ENCODE results near the gene DBT. TPM values are rescaled to one million over a fixed set of nuclear protein-coding genes. Genes with fewer than 3 reads are reported as not detected.

Gene DBT
- total and polyA plus RNA-seq, 10 of the 15 experiments (the other 5 are each of a cell fraction or from before 2014, with no cell fraction given): 2.1 to 15.9 (median 6.9) TPM

DNA sequence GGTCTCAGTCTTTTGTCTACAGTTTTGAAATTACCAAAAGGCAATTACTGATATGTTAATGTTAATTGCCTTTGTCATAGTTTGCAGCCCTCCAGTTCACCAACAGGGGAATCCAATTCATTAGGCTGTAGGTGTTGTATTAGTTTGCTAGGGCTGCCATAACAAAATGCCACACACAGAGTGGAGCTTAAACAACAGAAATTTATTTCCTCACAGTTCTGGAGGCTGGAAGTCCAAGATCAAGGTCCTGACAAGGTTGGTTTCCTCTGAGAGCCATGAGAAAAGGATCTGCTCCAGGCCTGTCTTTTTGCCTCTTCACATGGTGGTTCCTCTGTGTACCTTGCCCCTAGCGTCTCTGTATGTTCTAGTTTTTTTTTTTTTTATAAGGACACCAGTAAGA is 17.6 kb upstream of the DBT start (continued):
- TF ChIP-seq, protein P1, sequence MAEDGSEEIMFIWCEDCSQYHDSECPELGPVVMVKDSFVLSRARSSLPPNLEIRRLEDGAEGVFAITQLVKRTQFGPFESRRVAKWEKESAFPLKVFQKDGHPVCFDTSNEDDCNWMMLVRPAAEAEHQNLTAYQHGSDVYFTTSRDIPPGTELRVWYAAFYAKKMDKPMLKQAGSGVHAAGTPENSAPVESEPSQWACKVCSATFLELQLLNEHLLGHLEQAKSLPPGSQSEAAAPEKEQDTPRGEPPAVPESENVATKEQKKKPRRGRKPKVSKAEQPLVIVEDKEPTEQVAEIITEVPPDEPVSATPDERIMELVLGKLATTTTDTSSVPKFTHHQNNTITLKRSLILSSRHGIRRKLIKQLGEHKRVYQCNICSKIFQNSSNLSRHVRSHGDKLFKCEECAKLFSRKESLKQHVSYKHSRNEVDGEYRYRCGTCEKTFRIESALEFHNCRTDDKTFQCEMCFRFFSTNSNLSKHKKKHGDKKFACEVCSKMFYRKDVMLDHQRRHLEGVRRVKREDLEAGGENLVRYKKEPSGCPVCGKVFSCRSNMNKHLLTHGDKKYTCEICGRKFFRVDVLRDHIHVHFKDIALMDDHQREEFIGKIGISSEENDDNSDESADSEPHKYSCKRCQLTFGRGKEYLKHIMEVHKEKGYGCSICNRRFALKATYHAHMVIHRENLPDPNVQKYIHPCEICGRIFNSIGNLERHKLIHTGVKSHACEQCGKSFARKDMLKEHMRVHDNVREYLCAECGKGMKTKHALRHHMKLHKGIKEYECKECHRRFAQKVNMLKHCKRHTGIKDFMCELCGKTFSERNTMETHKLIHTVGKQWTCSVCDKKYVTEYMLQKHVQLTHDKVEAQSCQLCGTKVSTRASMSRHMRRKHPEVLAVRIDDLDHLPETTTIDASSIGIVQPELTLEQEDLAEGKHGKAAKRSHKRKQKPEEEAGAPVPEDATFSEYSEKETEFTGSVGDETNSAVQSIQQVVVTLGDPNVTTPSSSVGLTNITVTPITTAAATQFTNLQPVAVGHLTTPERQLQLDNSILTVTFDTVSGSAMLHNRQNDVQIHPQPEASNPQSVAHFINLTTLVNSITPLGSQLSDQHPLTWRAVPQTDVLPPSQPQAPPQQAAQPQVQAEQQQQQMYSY (CRISPR knock-in tag; IDR thresholded peaks at IDR 0.05): no peak
- TF ChIP-seq NR2C2 (IDR thresholded peaks at IDR 0.05; ENCODE audit: borderline replicate concordance, control insufficient read depth, insufficient read length, low read depth) (no peak), CBX5 (IDR thresholded peaks at IDR 0.05; ENCODE audit: low read depth) (no peak), STAT1 (conservative IDR thresholded peaks at IDR 0.05) (no peak), WRNIP1 (IDR thresholded peaks at IDR 0.05; ENCODE audit: borderline replicate concordance, low read depth, low read length) (no peak), BRCA1 (IDR thresholded peaks at IDR 0.05; ENCODE audit: low read depth, low read length) (no peak), SREBF1 (IDR thresholded peaks at IDR 0.05; ENCODE audit: low read length) (no peak), ZBED1 (IDR thresholded peaks at IDR 0.05; ENCODE audit: borderline replicate concordance) (no peak), RBBP5 (conservative IDR thresholded peaks at IDR 0.05) (no peak)
- TF ChIP-seq, protein P2, sequence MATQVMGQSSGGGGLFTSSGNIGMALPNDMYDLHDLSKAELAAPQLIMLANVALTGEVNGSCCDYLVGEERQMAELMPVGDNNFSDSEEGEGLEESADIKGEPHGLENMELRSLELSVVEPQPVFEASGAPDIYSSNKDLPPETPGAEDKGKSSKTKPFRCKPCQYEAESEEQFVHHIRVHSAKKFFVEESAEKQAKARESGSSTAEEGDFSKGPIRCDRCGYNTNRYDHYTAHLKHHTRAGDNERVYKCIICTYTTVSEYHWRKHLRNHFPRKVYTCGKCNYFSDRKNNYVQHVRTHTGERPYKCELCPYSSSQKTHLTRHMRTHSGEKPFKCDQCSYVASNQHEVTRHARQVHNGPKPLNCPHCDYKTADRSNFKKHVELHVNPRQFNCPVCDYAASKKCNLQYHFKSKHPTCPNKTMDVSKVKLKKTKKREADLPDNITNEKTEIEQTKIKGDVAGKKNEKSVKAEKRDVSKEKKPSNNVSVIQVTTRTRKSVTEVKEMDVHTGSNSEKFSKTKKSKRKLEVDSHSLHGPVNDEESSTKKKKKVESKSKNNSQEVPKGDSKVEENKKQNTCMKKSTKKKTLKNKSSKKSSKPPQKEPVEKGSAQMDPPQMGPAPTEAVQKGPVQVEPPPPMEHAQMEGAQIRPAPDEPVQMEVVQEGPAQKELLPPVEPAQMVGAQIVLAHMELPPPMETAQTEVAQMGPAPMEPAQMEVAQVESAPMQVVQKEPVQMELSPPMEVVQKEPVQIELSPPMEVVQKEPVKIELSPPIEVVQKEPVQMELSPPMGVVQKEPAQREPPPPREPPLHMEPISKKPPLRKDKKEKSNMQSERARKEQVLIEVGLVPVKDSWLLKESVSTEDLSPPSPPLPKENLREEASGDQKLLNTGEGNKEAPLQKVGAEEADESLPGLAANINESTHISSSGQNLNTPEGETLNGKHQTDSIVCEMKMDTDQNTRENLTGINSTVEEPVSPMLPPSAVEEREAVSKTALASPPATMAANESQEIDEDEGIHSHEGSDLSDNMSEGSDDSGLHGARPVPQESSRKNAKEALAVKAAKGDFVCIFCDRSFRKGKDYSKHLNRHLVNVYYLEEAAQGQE (IDR thresholded peaks at IDR 0.05; ENCODE audit: low read depth, low read length): no peak
